OCI-LY1 (cell line): Measurements from ENCODE around the gene POLE.

Experiments
- CTCF ChIP-seq: fragments of 200-600 bp; sonication (generic), shearing (Covaris generic); IDR thresholded peaks from 2 replicates; pipeline ENCODE4 v1.5.1; 2017; ENCODE audit warnings: mild to moderate bottlenecking, antibody characterized with exemption, low read length, moderate library complexity, mixed read lengths
- EZH2 ChIP-seq: fragments of 200-600 bp; sonication (generic), shearing (Covaris generic); IDR thresholded peaks from 2 replicates; pipeline ENCODE4 v1.8.0; 2017; ENCODE audit warnings: borderline replicate concordance, mixed run types, mild to moderate bottlenecking, antibody characterized with exemption, low read length, moderate library complexity, mixed read lengths

GRCh38 chr12:132578826-132579225 is 108.3 kb downstream of the POLE start:
- TF ChIP-seq CTCF (no peak), EZH2 (no peak)
